ENCODE data around the gene GPRIN2.
"Not testable (repeated sequence)": the region's sequence is repeated elsewhere in the genome, so short reads cannot be mapped to it uniquely, and the experiment has no call there.

The GPRIN2 gene

DNA sequence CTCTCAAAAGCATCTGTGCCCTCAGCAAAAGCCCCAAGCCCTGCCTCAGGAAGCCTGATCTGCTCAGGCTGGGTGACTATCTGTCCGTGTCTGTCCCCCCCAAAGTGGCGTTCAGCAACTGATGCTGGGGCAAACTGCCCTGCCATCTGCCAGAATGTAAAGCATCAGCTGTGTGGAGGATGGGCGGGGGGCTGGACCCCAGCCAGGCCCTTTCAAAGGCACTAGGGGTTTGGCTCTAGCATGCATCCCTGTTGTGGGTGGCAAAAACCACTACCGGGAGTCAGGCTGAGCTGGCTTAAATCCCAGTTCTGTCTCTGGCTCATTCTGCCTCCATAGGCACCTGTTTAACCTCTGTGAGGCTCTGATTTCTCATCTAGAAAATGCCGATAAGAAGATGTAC is 35.5 kb downstream of the GPRIN2 start:
- no peak for DNase-seq (ENCODE audit: low spot score)

DNA sequence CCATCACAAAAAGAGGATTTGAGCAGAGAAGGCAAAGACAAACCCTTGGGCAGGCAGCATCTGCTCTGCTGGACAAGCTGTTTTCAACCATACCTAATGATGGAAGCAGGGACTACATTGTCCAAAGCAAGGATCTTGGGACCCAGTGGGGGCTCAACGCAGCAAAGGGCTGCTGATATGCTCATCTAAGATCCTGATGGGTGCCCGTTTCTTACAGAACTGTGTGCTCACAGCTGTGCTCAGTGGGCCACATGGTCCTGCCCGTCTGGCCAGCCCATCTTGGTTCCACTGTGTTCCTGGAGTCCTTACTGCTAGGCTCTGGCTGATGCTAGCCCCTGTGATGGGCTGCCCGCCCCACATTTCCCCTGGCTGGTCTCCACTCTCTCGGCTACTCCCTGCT is 36.1 kb downstream of the GPRIN2 start:
- DNase-seq (ENCODE audit: low spot score): no peak

DNA sequence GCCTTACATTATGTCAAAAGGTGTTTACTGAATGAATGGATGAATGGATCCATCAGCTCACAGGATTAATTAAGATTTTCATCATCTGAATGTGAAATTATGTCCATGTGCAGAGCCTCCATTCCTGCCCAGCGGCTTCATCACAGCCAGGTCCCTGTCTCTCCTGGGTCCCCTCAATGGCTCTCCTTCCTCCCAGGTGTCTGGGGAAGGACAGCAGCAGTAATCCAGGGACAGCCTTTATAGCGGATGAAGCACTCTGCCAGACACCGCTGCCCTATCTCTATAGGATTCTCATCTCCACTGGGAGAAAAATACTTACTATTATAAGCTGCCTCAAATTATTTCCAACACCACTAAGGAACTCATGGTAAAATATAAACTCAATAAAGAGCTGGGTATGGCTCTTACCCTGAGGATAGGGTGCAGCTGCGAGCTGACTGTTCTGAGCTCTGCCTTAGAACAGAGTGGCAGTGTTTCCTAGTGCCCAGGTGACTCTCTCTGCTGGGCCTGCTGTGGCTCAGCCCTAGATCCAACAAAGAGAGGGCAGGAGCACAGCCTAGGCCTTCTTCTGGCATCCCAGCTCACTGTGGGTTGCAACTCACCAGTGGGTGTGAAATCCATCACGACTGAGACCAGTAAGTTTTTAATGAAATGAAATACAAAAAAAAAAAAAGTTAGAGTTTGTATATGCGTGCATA is 38.3 kb downstream of the GPRIN2 start:
- no peak for DNase-seq (ENCODE audit: low spot score)

DNA sequence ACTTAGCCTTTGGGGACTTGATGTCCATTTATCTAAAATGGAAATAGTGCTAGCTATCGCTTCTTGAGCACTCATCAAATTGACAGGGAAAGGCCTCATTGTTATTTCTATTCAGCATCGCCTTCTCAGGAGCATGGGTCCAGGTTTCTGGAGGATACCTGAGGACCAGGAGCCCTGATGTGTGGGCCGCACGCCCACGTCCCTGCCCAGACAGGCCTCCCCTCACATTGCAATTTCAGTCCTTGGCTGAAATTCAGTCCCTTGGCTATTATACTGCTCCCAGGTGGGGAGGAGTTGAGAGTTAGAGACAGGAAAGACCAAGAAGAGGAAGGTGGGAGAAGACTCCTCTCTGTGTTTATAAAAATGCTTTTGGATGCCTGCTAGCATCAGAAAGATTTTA is 38.9 kb downstream of the GPRIN2 start:
- no peak for DNase-seq (ENCODE audit: low spot score)

DNA sequence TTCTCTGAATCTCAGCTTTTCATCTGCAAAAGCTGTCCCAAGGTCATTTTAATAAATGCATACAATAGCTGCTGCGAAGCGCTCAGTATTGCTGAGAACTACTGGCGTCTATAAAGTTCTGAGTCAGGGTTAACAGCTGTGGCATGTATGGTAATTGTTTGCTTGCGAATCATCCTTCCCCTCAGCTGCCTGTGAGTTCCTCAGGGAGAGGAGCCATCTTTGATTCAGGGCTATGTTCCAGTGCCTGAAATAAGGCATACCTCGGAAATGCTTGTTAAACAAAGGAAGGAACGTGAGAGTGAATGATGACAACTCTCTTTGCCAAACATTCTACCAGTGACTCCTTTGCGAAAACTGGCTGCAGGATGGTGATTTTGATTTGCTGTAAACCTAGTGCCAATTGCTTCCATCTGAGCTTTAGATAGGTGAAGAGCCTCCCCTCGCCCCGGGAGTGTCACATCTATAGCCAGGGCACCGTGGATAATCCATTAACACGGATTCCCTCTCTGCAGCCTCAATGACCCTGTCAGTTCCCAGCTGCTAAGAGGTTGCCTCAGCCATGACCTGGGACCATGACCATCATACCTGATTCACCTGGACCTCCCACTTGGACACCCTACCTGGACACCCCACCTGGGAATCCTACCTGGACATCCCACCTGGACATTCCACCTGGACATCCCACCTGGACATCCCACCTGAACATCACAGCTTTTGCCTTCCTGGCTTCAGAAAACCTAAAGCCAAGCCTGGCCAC is 39.6 kb downstream of the GPRIN2 start:
- DNase-seq (ENCODE audit: low spot score): no peak

DNA sequence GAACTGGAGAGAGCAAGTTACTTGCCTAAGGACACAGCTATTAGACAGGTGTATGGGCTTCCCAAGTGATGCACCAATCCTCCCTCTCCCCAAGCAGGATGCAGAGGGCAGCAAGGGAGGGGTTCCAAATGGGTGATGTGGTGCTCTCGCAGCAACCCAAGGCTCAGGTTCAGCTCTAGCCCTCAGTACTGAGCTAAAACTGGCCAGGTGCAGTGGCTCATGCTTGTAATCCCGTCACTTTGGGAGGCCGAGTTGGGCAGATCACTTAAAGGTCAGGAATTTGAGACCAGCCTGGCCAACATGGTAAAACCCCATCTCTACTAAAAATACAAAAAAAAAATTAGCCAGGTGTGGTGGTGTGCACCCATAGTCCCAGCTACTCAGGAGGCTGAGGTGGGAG is 40.7 kb downstream of the GPRIN2 start:
- no peak for DNase-seq (ENCODE audit: low spot score)

DNA sequence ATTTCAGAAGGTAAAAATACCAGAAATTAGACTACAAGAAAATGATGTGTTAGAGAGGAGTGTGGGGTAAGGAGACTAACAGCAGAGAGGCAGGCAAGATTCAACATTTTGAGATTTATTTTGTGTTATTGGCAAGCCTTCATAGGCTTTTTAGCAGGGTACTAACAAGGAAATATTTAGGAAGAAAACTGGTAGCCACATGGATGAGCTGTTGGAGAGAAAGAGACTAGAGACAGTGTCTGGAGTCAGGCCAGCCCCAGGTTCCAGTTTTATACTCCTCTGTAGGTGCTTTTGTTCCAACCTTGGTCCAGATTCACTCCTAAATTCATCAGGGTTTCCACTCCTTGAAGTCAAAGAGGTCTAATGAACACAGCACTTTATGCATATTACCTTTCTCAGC is 41.1 kb downstream of the GPRIN2 start:
- DNase-seq (ENCODE audit: low spot score): no peak

DNA sequence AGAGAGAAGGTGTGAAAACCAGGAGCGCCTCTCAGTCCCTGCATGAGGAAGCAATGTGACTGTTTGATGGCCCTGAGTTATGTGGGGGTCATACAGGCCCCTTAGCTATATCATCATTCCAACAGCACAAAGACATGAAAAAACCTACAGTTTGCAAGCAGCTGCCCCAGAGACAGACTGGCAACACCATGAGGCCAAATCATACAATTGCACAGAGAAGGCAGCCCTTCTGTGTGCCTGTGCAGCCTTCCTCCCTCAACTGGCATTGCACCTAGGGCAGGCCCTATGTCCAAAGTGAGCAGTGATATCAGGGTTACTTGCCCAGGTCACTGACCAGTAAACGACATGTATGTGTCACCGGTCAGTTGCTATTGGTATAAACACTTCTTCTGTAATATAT is 41.6 kb downstream of the GPRIN2 start:
- DNase-seq (ENCODE audit: low spot score): no peak

DNA sequence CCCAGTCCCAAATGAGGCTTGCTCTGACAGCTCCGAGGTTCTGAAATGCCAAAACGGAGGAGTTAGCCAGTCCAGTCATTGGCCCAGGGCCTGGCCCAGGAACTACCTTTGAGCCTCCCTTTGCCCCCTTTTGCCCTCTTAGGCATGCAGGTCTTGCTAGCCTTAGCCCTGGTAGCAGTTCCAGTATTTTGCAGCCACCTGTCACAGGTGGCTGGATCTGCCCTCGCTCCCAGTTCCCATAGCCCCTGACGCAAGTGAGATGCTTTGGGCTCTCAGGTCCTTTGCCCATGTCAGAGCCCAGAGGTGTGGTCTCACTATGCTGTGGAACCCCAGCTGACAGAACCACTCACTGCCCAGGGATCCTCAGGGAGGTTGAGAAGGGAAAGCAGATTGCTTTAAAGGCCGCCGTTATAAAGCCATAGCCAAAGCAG is 42.0 kb downstream of the GPRIN2 start:
- no peak for DNase-seq (ENCODE audit: low spot score)

DNA sequence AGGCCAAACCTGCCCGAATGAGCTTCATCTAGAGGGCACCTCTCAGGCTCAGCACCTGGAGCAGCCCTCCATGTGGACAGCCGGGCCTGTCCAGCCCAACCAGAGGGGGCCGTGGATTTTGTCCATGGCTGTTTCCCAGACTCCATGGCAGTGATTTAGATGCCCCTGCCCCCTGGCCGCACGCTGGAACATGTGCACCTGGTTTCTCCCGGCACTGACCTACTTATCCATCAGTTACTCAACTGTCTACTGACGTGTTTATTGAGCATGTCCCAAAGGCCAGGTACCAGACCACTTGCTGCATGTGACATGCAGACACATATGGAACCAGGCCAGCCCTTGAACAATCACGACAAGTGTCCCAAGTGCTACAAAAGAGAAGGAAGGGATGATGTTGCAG is 43.1 kb downstream of the GPRIN2 start:
- DNase-seq (ENCODE audit: low spot score): not testable (repeated sequence)

DNA sequence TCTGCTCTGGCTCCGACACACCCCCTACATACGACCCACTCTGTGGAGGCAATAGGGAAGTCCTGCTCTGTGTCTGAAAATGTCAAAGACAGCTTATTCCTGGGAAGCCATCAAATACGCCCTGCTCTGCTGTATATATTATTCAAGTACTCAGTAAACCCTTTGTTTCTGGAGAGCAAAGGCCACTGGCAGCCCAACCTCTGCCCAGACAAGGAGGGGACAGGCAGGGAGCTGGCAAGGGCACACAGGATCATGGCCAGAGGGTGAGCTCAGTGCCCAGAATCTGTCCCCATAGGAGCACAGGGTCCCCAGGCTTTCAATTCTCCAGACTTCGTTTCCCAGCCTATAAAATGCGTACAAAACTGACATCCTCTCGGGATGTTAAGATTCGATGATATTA is 43.7 kb downstream of the GPRIN2 start:
- DNase-seq (ENCODE audit: low spot score): not testable (repeated sequence)

DNA sequence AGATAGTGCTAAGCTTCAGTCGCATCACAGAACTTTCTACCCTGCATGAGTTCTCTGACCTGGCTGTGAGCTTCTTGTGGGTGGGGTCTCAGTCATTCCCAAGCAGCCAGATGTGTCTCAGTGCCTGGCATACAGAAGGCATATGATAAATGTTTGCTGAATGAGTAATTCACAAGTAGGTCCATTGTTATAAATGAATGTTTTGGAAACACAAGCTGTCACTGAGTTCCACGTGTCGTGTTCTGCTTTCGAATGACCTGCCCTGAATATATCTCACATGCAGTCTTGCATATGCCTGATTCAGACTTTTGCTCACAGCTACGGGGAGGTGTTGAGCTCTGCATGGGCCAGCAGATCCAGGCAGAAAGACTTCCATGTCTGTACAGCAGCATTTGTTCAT is 44.5 kb downstream of the GPRIN2 start:
- not testable (repeated sequence) for DNase-seq (ENCODE audit: low spot score)

All from SK-N-DZ (cell line).